Measurements from ENCODE around the gene PGAM5. TPM values are rescaled to one million over a fixed set of nuclear protein-coding genes. Genes with fewer than 3 reads are reported as not detected.
"Not testable (repeated sequence)": the region's sequence is repeated elsewhere in the genome, so short reads cannot be mapped to it uniquely, and the experiment has no call there.

The PGAM5 gene
- total and polyA plus RNA-seq, 2 experiments from 2014 or later = 17.6 to 27.2 TPM

DNA sequence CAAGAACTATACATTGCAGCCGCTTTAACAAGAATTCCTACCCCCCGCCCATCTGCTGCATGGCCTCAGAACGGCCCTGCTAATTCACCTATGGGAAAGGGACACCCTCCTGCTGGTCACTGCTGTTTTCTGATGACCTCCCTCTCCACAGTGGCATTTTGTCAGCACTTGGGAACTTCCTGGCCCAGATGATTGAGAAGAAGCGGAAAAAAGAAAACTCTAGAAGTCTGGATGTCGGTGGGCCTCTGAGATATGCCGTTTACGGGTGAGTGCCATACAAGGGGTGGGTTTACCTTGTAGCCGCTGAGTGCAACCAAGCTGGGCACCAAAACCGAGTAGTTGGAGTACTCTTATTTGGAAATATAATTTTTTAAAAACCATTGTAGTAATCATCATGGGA is 20.5 kb upstream of the PGAM5 start:
- no peak for DNase-seq (ENCODE audit: low spot score)
- Histone ChIP-seq H4K20me1 (ENCODE audit: insufficient read depth, poor library complexity, severe bottlenecking) (peaks cover 5% of the 10 kb centered on the region), H3K4me3 (no peak overlapping the region), H3K9me3 (ENCODE audit: low read depth) (no peaks in the 10 kb centered on the region), H3K36me3 (replicated peaks; ENCODE audit: insufficient read depth, low read depth) (no peaks in the 10 kb centered on the region), H3K4me1 (ENCODE audit: insufficient read depth) (peaks cover 13% of the 10 kb centered on the region), H3K9me2 (replicated peaks; ENCODE audit: insufficient read depth) (no peaks in the 10 kb centered on the region), H3K27me3 (no peaks in the 10 kb centered on the region), H3K79me2 (peaks cover 18% of the 10 kb centered on the region), H2AFZ (no peak overlapping the region), H3K4me2 (peak overlapping the region; percentile 73), H3K27ac (no peak overlapping the region)
- 94% methylated on average over 9 of the region's 9 CpGs for WGBS (ENCODE audit: low lambda C conversion rate, missing lambda C conversion rate)
- TF ChIP-seq, protein P1, sequence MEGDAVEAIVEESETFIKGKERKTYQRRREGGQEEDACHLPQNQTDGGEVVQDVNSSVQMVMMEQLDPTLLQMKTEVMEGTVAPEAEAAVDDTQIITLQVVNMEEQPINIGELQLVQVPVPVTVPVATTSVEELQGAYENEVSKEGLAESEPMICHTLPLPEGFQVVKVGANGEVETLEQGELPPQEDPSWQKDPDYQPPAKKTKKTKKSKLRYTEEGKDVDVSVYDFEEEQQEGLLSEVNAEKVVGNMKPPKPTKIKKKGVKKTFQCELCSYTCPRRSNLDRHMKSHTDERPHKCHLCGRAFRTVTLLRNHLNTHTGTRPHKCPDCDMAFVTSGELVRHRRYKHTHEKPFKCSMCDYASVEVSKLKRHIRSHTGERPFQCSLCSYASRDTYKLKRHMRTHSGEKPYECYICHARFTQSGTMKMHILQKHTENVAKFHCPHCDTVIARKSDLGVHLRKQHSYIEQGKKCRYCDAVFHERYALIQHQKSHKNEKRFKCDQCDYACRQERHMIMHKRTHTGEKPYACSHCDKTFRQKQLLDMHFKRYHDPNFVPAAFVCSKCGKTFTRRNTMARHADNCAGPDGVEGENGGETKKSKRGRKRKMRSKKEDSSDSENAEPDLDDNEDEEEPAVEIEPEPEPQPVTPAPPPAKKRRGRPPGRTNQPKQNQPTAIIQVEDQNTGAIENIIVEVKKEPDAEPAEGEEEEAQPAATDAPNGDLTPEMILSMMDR (IDR thresholded peaks at IDR 0.05; ENCODE audit: poor library complexity) = no peak
- TF ChIP-seq EZH2 (IDR thresholded peaks at IDR 0.05; ENCODE audit: borderline replicate concordance) = no peak
- TF ChIP-seq EZH2phosphoT487 (IDR thresholded peaks at IDR 0.05; ENCODE audit: low read depth, severe bottlenecking, unreplicated experiment) = no peak

DNA sequence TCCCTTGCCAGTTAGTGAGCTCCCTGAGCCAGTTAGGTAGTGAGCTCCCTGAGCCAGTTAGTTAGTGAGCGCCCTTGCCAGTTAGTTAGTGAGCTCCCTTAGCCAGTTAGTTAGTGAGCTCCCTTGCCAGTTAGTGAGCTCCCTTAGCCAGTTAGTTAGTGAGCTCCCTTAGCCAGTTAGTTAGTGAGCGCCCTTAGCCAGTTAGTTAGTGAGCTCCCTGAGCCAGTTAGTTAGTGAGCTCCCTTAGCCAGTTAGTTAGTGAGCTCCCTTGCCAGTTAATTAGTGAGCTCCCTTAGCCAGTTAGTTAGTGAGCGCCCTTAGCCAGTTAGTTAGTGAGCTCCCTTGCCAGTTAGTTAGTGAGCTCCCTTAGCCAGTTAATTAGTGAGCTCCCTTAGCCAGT is 18.6 kb upstream of the PGAM5 start:
- not testable (repeated sequence) for H3K4me2 ChIP-seq; H3K4me3 ChIP-seq; H4K20me1 ChIP-seq (ENCODE audit: insufficient read depth, poor library complexity, severe bottlenecking); H3K27ac ChIP-seq; DNase-seq (ENCODE audit: low spot score); H3K9me3 ChIP-seq (ENCODE audit: low read depth); H3K27me3 ChIP-seq; H3K36me3 ChIP-seq (replicated peaks; ENCODE audit: insufficient read depth, low read depth); H3K9me2 ChIP-seq (replicated peaks; ENCODE audit: insufficient read depth); H3K79me2 ChIP-seq; H2AFZ ChIP-seq; H3K4me1 ChIP-seq (ENCODE audit: insufficient read depth)
- WGBS (ENCODE audit: low lambda C conversion rate, missing lambda C conversion rate) = 93% methylated on average over 3 of the region's 3 CpGs

DNA sequence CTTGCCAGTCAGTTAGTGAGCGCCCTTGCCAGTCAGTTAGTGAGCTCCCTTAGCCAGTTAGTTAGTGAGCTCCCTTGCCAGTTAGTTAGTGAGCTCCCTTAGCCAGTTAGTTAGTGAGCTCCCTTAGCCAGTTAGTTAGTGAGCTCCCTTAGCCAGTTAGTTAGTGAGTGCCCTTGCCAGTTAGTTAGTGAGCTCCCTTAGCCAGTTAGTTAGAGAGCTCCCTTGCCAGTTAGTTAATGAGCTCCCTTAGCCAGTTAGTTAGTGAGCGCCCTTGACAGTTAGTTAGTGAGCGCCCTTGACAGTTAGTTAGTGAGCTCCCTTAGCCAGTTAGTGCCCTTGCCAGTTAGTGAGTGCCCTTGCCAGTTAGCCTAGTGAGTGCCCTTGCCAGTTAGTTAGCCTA is 15.8 kb upstream of the PGAM5 start:
- 96% methylated on average over 3 of the region's 3 CpGs for WGBS (ENCODE audit: low lambda C conversion rate, missing lambda C conversion rate)
- DNase-seq (ENCODE audit: low spot score); H2AFZ ChIP-seq; H3K9me3 ChIP-seq (ENCODE audit: low read depth); H3K79me2 ChIP-seq; H4K20me1 ChIP-seq (ENCODE audit: insufficient read depth, poor library complexity, severe bottlenecking); H3K27me3 ChIP-seq; H3K4me3 ChIP-seq; H3K4me2 ChIP-seq; H3K9me2 ChIP-seq (replicated peaks; ENCODE audit: insufficient read depth); H3K4me1 ChIP-seq (ENCODE audit: insufficient read depth); H3K36me3 ChIP-seq (replicated peaks; ENCODE audit: insufficient read depth, low read depth); H3K27ac ChIP-seq: not testable (repeated sequence)

DNA sequence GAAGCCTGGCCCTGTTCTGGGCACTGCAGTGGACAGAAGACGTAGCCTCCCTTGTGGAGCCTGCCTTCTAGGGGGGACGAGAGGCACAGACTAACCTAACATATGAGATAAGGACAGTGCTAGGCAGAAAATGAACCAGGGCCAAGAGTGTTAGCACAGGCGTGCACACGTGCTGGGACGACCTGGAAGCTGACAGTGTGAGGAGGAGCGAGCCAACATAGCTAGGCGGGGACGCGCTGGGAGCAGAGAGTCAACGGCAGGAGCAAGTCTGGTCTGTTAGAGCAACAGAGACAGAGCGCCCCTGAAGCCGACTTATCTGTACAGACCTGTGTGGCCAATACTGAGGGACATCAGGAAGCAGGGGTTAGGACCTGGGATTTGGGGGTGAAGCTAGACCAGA is 15.2 kb upstream of the PGAM5 start:
- Histone ChIP-seq H3K27me3 (no peaks in the 10 kb centered on the region), H3K4me3 (no peak overlapping the region), H3K4me2 (no peak overlapping the region), H2AFZ (no peak overlapping the region), H3K27ac (no peak overlapping the region), H3K79me2 (no peaks in the 10 kb centered on the region), H4K20me1 (ENCODE audit: insufficient read depth, poor library complexity, severe bottlenecking) (no peaks in the 10 kb centered on the region), H3K9me2 (replicated peaks; ENCODE audit: insufficient read depth) (no peaks in the 10 kb centered on the region), H3K9me3 (ENCODE audit: low read depth) (no peaks in the 10 kb centered on the region), H3K4me1 (ENCODE audit: insufficient read depth) (no peaks in the 10 kb centered on the region), H3K36me3 (replicated peaks; ENCODE audit: insufficient read depth, low read depth) (no peaks in the 10 kb centered on the region)
- no peak for DNase-seq (ENCODE audit: low spot score)
- TF ChIP-seq, protein P1 (IDR thresholded peaks at IDR 0.05; ENCODE audit: poor library complexity) = no peak
- no peak for TF ChIP-seq EZH2 (IDR thresholded peaks at IDR 0.05; ENCODE audit: borderline replicate concordance)
- TF ChIP-seq EZH2phosphoT487 (IDR thresholded peaks at IDR 0.05; ENCODE audit: low read depth, severe bottlenecking, unreplicated experiment) = no peak
- WGBS (ENCODE audit: low lambda C conversion rate, missing lambda C conversion rate) = 92% methylated on average over 12 of the region's 12 CpGs

DNA sequence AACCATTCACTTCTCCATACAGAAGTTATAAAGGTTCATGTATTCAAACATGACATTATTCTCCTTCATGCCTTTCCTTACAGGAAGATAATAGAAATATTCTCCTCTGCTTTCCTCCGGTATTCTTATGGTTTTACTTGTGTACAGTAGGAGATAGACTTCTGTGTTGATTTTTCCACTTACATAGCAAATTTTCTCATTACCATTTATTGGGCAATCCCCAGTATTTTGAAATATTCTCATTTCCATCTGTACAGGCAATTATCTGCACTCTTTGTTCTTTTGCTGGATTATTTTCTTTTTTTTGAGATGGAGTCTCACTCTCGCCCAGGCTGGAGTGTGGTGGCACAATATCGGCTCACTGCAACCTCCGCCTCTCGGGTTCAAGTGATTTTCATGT is 12.3 kb upstream of the PGAM5 start:
- no peak for DNase-seq (ENCODE audit: low spot score)
- H3K27ac ChIP-seq = no peak overlapping the region
- TF ChIP-seq EZH2phosphoT487 (IDR thresholded peaks at IDR 0.05; ENCODE audit: low read depth, severe bottlenecking, unreplicated experiment) = no peak
- TF ChIP-seq, protein P1 (IDR thresholded peaks at IDR 0.05; ENCODE audit: poor library complexity) = no peak
- no peak for TF ChIP-seq EZH2 (IDR thresholded peaks at IDR 0.05; ENCODE audit: borderline replicate concordance)
- no peaks in the 10 kb centered on the region for H4K20me1 ChIP-seq (ENCODE audit: insufficient read depth, poor library complexity, severe bottlenecking)
- no peaks in the 10 kb centered on the region for H3K36me3 ChIP-seq (replicated peaks; ENCODE audit: insufficient read depth, low read depth)
- H2AFZ ChIP-seq = no peak overlapping the region
- no peaks in the 10 kb centered on the region for H3K9me2 ChIP-seq (replicated peaks; ENCODE audit: insufficient read depth)
- H3K79me2 ChIP-seq = no peaks in the 10 kb centered on the region
- no peaks in the 10 kb centered on the region for H3K27me3 ChIP-seq
- H3K4me2 ChIP-seq = no peak overlapping the region
- no peaks in the 10 kb centered on the region for H3K9me3 ChIP-seq (ENCODE audit: low read depth)
- no peaks in the 10 kb centered on the region for H3K4me1 ChIP-seq (ENCODE audit: insufficient read depth)
- WGBS (ENCODE audit: low lambda C conversion rate, missing lambda C conversion rate) = 88% methylated on average over 5 of the region's 5 CpGs
- no peak overlapping the region for H3K4me3 ChIP-seq
